Gastrocnemius medialis (tissue), 4 donors: ENCODE data around the gene NPIPA8. TPM values are rescaled to one million over a fixed set of nuclear protein-coding genes. Genes with fewer than 3 reads are reported as not detected.
"Not testable (repeated sequence)": the region's sequence is repeated elsewhere in the genome, so short reads cannot be mapped to it uniquely, and the experiment has no call there.

Source experiments
- ATAC-seq, 2 donors: fragments of 150-250 bp; one replicate each; pipeline ENCODE4 v1.9.1; 2016
- DNase-seq, 2 donors: peaks; one replicate each; pipeline ENCODE4 v3.0.0-alpha.2; 2019
- H3K27ac ChIP-seq, 4 donors: fragments of 200-600 bp; sonication (generic); 1 replicate in 1 of 4; 2 replicates in 3 of 4; pipeline ENCODE4 v1.5.1; 2016 to 2018; ENCODE audit warnings: mild to moderate bottlenecking in 2 of 4, moderate library complexity in 1 of 4
- H3K27me3 ChIP-seq, 3 donors: fragments of 200-600 bp; sonication (generic) in 2 of 3; 1 replicate in 1 of 3; 2 replicates in 2 of 3; pipeline versions ENCODE4 v1.5.1 to v1.6.0; 2016 to 2019; ENCODE audit warnings: mild to moderate bottlenecking in 1 of 3, moderate library complexity in 1 of 3
- H3K36me3 ChIP-seq, 2 donors: fragments of 200-600 bp; sonication (generic) in 1 of 2; one replicate each; pipeline ENCODE4 v1.5.1; 2017 to 2018
- H3K4me1 ChIP-seq, 2 donors: fragments of 200-600 bp; sonication (generic) in 1 of 2; one replicate each; pipeline ENCODE4 v1.5.1; 2016 to 2017; ENCODE audit warnings: mild to moderate bottlenecking in 2 of 2
- H3K4me3 ChIP-seq, 4 donors: fragments of 200-600 bp; sonication (generic) in 3 of 4; 1 replicate in 1 of 4; 2 replicates in 3 of 4; pipeline ENCODE4 v1.5.1; 2016 to 2019; ENCODE audit warnings: mild to moderate bottlenecking in 2 of 4
- H3K9me3 ChIP-seq, 3 donors: fragments of 200-600 bp; sonication (generic) in 2 of 3; 1 replicate in 1 of 3; 2 replicates in 2 of 3; pipeline ENCODE4 v1.5.1; 2016 to 2019
- in situ Hi-C, 4 donors: fragments of 200-750 bp; cut with MboI; loops; one replicate each; pipeline versions ENCODE4 v1.15.0 to v1.8.0; 2017; ENCODE audit warnings: low sequenced_read_pairs in 4 of 4
- intact Hi-C: fragments of 100-400 bp; cut with DNase I; formaldehyde crosslinking; loops from one replicate; pipeline ENCODE4 v1.15.1; 2023; ENCODE audit warnings: low total_unique reads
- total RNA-seq, 4 donors: library from RNA; depleted of rRNA; stranded (reverse); fragments of >200 nt; gene quantifications; one replicate each; pipeline versions ENCODE4 v1.1.0 to v1.2.3, GENCODE V29; 2016

The NPIPA8 gene
- total RNA-seq, 4 donors from 2014 or later: 0.51 to 32.2 (median 11.7) TPM

DNA sequence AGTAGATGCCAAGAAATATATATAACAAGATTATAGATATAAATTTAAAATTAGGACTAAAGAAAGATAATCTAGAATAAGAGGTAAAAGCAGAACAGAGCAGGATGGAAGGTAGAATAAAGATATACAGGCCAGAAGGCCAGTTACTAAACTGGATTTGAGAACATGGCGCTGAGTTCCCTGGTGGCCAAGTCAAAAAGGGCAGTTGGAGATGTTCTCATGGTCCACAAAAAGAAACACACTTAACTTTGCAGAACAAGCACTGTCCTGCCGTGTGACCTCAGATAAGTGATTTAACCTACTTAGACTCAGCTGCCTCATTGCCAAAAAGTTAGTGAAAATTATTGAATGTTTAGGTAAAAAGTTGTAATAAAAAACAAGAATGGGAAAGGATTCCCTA, 27.4 kb downstream of the NPIPA8 start:
- H3K27ac ChIP-seq, H3K27me3 ChIP-seq, intact Hi-C loops, H3K9me3 ChIP-seq, H3K4me3 ChIP-seq, H3K36me3 ChIP-seq, in situ Hi-C loops, DNase-seq, H3K4me1 ChIP-seq, ATAC-seq: not testable (repeated sequence)

DNA sequence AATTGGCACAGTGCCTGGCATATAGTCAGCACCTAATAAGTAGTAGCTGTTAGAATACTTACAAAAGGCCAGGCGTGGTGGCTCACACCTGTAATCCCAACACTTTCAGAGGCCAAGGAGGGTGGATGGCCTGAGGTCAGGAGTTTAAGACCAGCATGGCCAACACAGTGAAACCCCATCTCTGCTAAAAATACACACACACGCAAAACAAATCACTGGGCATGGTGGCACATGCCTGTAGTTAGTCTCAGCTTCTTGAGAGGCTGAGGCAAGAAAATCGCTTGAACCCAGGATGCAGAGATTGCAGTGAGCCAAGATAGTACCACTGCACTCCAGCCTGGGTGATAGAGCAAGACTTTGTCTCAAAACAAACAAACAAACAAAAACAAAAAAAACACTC, 29.3 kb downstream of the NPIPA8 start:
- H3K9me3 ChIP-seq, H3K4me3 ChIP-seq, H3K36me3 ChIP-seq, H3K4me1 ChIP-seq, H3K27ac ChIP-seq, intact Hi-C loops, DNase-seq, in situ Hi-C loops, H3K27me3 ChIP-seq: not testable (repeated sequence)
- peak; percentile 81 to 83 for ATAC-seq

DNA sequence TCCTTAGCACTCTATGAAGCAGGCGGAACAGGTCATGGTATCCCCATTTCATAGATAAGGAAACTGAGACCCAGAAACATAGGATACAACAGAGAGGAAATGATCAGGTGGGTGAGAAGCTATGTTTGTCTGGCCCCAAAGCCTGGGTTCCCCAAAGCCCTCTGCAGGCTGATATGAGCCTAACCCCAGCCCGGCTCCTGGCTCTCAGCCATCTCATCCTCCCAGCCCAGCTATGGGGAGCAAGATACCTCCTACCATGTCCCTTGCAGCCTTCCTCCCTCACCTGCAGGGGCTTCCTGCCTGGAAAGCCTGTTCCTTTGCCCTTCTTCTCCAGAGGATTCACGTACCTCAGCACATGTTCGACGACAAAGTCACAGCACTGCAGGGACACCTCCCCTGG, 30.5 kb downstream of the NPIPA8 start:
- H3K4me1 ChIP-seq, in situ Hi-C loops, H3K4me3 ChIP-seq, H3K27ac ChIP-seq, ATAC-seq, H3K9me3 ChIP-seq, intact Hi-C loops, H3K27me3 ChIP-seq, H3K36me3 ChIP-seq, DNase-seq: not testable (repeated sequence)

DNA sequence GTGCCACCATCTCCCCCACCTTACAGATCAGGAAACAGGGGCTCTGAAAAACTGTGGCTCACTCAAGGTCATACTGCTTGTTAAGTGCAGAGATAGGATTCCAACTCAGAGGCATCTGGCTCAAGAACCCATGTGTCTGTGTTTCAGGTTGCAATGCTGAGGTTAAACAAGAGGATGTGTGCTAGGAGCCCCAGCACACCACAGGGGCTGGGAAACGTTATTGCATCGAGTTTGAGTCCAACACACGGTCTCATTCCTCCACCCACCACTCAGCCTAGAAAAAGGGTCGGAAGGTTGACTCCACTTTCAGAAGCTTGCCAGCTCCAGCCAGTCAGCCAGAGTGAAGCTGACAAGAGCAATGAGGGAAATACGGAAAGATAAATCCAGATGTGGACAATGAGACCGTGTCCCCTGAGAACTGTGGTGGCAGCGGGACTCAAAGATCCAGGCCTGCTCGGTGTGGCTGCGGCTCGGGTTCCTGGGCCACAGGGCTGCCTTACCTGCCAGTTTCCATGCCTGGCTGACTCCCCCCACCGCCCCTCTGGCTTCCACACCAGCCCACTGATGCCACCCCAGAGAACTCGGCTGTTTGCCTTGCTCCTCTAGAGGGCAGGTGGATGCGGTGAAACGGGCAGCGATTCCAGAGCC, 33.4 kb downstream of the NPIPA8 start:
- H3K27ac ChIP-seq, H3K27me3 ChIP-seq, H3K4me1 ChIP-seq, DNase-seq, H3K36me3 ChIP-seq, H3K4me3 ChIP-seq, in situ Hi-C loops, ATAC-seq, H3K9me3 ChIP-seq, intact Hi-C loops: not testable (repeated sequence)

DNA sequence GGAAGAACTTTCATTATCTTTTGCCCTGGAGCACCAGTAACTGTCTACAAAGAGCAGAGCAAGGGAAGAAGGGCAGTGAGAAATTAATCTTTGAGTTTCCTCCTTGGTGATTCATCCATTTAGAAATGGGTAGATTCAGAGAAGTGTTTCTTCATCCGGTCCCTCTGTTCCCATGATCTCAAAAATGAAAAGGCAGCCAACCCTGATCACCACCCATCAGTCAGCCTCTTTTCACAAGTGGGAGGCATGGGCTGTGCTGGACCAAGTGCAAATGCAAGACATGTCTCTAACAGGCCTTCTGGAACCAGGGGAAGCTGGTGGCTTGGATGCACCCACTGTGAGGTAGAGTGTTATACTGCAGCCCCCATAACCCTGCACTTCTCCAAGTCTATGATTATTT, 38.8 kb downstream of the NPIPA8 start:
- H3K4me3 ChIP-seq, H3K27me3 ChIP-seq, DNase-seq, in situ Hi-C loops, intact Hi-C loops, H3K27ac ChIP-seq, H3K9me3 ChIP-seq, ATAC-seq, H3K36me3 ChIP-seq, H3K4me1 ChIP-seq: not testable (repeated sequence)

DNA sequence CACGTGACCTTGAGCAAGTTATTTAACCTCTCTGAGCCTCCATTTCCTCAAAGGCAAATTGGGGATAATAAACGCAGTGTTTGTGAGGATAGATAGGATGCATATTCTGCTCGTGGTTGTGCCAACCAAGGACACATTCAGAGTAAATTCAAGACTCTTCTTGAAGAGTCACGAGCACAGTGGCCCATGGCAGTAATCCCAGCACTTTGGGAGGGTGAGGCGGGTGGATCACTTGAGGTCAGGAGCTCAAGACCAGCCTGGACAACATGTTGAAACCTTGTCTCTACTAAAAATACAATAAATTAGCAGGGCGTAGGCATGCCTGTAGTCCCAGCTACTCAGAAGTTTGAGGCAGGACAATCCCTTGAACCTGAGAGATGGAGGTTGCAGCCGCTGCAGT, 39.6 kb downstream of the NPIPA8 start:
- H3K27me3 ChIP-seq, intact Hi-C loops: not testable (repeated sequence)
- peak in 1 of 2 donors; percentile 52 for ATAC-seq

GRCh38 chr16:18294371-18294770, 42.2 kb downstream of the NPIPA8 start:
- H3K27ac ChIP-seq, H3K4me3 ChIP-seq, DNase-seq, H3K9me3 ChIP-seq, intact Hi-C loops, H3K27me3 ChIP-seq, in situ Hi-C loops, H3K4me1 ChIP-seq, H3K36me3 ChIP-seq: not testable (repeated sequence)
- ATAC-seq: peak; percentile 62 to 78

More for the DNA sequence above, 39.6 kb downstream of the NPIPA8 start:
- H3K4me1 ChIP-seq, DNase-seq, H3K9me3 ChIP-seq, H3K4me3 ChIP-seq, in situ Hi-C loops, H3K27ac ChIP-seq, H3K36me3 ChIP-seq: not testable (repeated sequence)

- intact Hi-C loops, in situ Hi-C loops, H3K27me3 ChIP-seq, H3K4me1 ChIP-seq, H3K4me3 ChIP-seq, DNase-seq, ATAC-seq, H3K9me3 ChIP-seq, H3K36me3 ChIP-seq, H3K27ac ChIP-seq: not testable (repeated sequence)
These were observed 43.1 kb downstream of the NPIPA8 start for GRCh38 chr16:18293337-18293956.

DNA sequence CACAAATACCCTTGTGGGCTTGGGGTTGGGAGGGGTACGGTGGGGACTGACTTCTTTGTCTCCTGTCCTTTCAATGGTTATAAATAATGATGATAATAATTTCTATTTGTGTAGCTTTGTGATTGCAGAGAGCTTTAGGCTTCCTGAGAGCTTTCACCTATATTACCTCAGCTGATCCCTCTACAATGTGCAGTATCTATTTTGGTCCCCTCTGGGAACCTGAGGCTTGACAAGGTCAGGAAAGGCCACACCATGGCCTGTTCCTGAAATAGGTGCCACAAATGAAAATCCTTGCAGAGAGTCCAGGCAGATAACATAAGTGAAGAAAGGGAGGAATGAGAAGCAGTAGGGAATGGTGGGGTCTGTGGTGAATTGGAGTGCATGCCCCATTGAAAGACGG, 45.6 kb downstream of the NPIPA8 start:
- H3K36me3 ChIP-seq, H3K4me1 ChIP-seq, intact Hi-C loops, H3K4me3 ChIP-seq, in situ Hi-C loops, H3K27ac ChIP-seq, H3K27me3 ChIP-seq, DNase-seq, H3K9me3 ChIP-seq: not testable (repeated sequence)
- ATAC-seq: peak in 1 of 2 donors; percentile 82

DNA sequence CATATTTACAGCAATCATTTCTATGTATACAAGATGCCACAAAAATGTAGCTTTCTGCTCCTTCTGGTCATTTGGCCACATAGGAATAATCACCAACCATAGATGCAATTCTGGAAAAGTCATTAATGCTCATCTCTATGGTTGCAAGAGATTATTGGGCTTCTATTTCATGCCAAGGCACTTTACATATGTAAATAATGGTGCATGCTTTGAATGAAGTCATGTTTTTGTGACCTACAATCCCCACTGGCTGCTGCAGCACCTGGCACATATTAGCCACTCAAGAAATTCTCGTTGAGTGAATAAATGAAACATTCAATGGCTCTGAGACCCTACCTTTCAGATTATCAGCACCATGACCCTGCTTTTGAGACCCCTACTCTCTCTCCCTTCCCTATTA, 50.2 kb downstream of the NPIPA8 start:
- H3K4me3 ChIP-seq, in situ Hi-C loops, intact Hi-C loops, DNase-seq, H3K36me3 ChIP-seq, H3K27ac ChIP-seq, H3K4me1 ChIP-seq, H3K27me3 ChIP-seq, ATAC-seq, H3K9me3 ChIP-seq: not testable (repeated sequence)

DNA sequence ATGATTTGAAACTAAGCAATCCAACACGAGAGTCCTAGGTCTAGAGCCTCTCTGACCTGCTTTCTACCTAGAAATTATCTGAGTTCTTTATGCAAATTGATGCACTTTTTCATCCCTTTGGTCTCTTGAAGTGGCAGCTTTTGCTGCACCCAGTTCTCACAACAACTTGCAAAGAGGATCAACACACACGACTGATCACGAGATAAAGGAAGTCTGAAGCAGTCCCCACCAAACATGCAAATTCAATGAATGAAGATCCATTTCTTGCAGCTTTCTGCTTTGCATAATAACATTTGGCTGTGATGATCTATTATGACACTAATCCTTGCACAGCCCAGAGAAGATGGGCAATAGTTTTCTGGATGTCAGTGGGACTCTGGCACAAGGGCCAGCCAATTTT, 56.2 kb downstream of the NPIPA8 start:
- H3K36me3 ChIP-seq, H3K4me1 ChIP-seq, H3K27ac ChIP-seq, in situ Hi-C loops, H3K9me3 ChIP-seq, H3K27me3 ChIP-seq, ATAC-seq, H3K4me3 ChIP-seq, intact Hi-C loops, DNase-seq: not testable (repeated sequence)

DNA sequence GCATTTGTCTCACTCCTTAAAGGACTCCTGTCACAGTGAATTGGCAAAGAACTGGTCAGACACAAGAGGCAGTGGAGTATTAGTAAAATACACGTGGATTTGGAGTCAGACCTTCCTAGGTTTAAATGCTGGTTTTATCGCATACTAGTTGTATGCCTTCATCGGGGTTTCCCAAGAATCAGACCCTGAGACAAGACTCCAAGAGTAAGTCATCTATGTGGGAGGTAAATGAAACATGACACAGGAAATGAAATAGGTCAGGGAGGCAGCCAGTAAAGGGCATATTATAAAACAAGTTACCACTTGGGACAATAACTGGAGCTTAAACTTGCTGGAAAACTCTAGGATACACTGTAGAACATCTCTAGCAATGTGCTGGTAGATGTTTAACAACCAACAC, 59.8 kb downstream of the NPIPA8 start:
- DNase-seq, H3K36me3 ChIP-seq, H3K9me3 ChIP-seq, ATAC-seq, H3K27ac ChIP-seq, H3K4me3 ChIP-seq, in situ Hi-C loops, H3K4me1 ChIP-seq, intact Hi-C loops, H3K27me3 ChIP-seq: not testable (repeated sequence)
